Measurements from ENCODE around the gene WDR1. TPM values are rescaled to one million over a fixed set of nuclear protein-coding genes. Genes with fewer than 3 reads are reported as not detected.

The WDR1 gene
- total and polyA plus RNA-seq, 2 of the 13 experiments (the other 11 are each of a cell fraction or from before 2014, with no cell fraction given), result 106 to 198 TPM

GRCh38 chr4:10135260-10135659, 18.7 kb upstream of the WDR1 start:
- H3K4me1 ChIP-seq (ENCODE audit: insufficient read depth, low read length), result peaks cover 10% of the 10 kb centered on the region
- no peaks in the 10 kb centered on the region for H4K20me1 ChIP-seq (ENCODE audit: insufficient read depth, low read length)
- FAIRE-seq (no peak), DNase-seq (ENCODE audit: low spot score) (no peak), ATAC-seq (no peak)
- H3K9ac ChIP-seq (ENCODE audit: insufficient read depth, low read depth, low read length), result no peak overlapping the region
- in situ Hi-C loops (cut with HindIII; ENCODE audit: extremely low pct_ligation_motif_present, low pct_unique_long_range_greater_than_20kb), result no loop called here
- no TSS peak for BruUV-seq (replicated peaks)
- H3K79me2 ChIP-seq (ENCODE audit: insufficient read depth, low read length), result no peaks in the 10 kb centered on the region
- POLR2A ChIA-PET, result no interaction called here
- peaks cover 1 to 13% of the 10 kb centered on the region in 2 experiments; a peak in 2 of 5 replicates for H3K27me3 ChIP-seq (ENCODE audit: control insufficient read depth in 1 of 2, insufficient read depth in 2 of 2, low read length in 2 of 2)
- H3K27ac ChIP-seq (ENCODE audit: extremely low read length, insufficient read depth, low read length), result no peak overlapping the region
- H3K4me3 ChIP-seq (replicated peaks in 1 of 3; ENCODE audit: insufficient read depth in 1 of 3, low read depth in 2 of 3, low read length in 3 of 3), result no peak overlapping the region
- TF ChIP-seq TCF7L2 (IDR thresholded peaks at IDR 0.05; ENCODE audit: low read depth, low read length) (no peak), MTA1 (CRISPR knock-in tag; IDR thresholded peaks at IDR 0.05; ENCODE audit: borderline replicate concordance) (no peak), ZNF33B (CRISPR knock-in tag; IDR thresholded peaks at IDR 0.05) (no peak), ZNF644 (CRISPR knock-in tag; IDR thresholded peaks at IDR 0.05; ENCODE audit: low read depth) (no peak), ZFP36L2 (CRISPR knock-in tag; IDR thresholded peaks at IDR 0.05) (no peak), FOXP1 (IDR thresholded peaks at IDR 0.05) (no peak), FOXP1 (CRISPR knock-in tag; IDR thresholded peaks at IDR 0.05) (no peak), ZNF546 (CRISPR knock-in tag; conservative IDR thresholded peaks at IDR 0.05) (no peak), ZNF276 (CRISPR knock-in tag; IDR thresholded peaks at IDR 0.05; ENCODE audit: low read depth) (no peak), ELF3 (CRISPR knock-in tag; IDR thresholded peaks at IDR 0.05) (no peak), NR2F1 (CRISPR knock-in tag; IDR thresholded peaks at IDR 0.05) (no peak), CENPBD1 (CRISPR knock-in tag; IDR thresholded peaks at IDR 0.05; ENCODE audit: borderline replicate concordance, low read depth) (no peak), NCOR1 (IDR thresholded peaks at IDR 0.05; ENCODE audit: borderline replicate concordance, low read length) (no peak), ZBTB2 (CRISPR knock-in tag; IDR thresholded peaks at IDR 0.05; ENCODE audit: low read depth) (no peak), ZNF746 (CRISPR knock-in tag; IDR thresholded peaks at IDR 0.05) (no peak), DBP (CRISPR knock-in tag; IDR thresholded peaks at IDR 0.05; ENCODE audit: not compliant biosample characterization) (no peak), NFKBIZ (CRISPR knock-in tag; IDR thresholded peaks at IDR 0.05) (no peak), ZNF225 (CRISPR knock-in tag; IDR thresholded peaks at IDR 0.05) (no peak), PBX2 (CRISPR knock-in tag; IDR thresholded peaks at IDR 0.05) (no peak)
- 0% methylated on average over 3 of the region's 3 CpGs for WGBS (ENCODE audit: low lambda C conversion rate)
- H3K36me3 ChIP-seq (replicated peaks in 1 of 2; ENCODE audit: control insufficient read depth in 1 of 2, insufficient read depth in 2 of 2, low read length in 2 of 2), result no peaks in the 10 kb centered on the region
- H3K9me3 ChIP-seq (ENCODE audit: low read length), result no peaks in the 10 kb centered on the region
- CTCF ChIA-PET (ENCODE audit: low intra/inter-chr PET ratio, low total read pairs), result no interaction called here
- H3K4me2 ChIP-seq (ENCODE audit: low read depth, low read length), result no peak overlapping the region
- no peak overlapping the region for H2AFZ ChIP-seq (ENCODE audit: low read length)
- intact Hi-C loops (cut with micrococcal nuclease; ENCODE audit: unreplicated experiment), result no loop called here
